Measurements from ENCODE around the gene SEC16A.

SEC16A gene

GRCh38 chr9:136399176-136400037, 83.4 kb downstream of the SEC16A start:
- no peak for DNase-seq (ENCODE audit: low read depth in 2 of 2)

GRCh38 chr9:136398286-136398685, 84.6 kb downstream of the SEC16A start:
- DNase-seq (ENCODE audit: low read depth in 2 of 2): no peak

GRCh38 chr9:136397643-136398042, 85.2 kb downstream of the SEC16A start:
- DNase-seq (ENCODE audit: low read depth in 2 of 2): no peak

DNA sequence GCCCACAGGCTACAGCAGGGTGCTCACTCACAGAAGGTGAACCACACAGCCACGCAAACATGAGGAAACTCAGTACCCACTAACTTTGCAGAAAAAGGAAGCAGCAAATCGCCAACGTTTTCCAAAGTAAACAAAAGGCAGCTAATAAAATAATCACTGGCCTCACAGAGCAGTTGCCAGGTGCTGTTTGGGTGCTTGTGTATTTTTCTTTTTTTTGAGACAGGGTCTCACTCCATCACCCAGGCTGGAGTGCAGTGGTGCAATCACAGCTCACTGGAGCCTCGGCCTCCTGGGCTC, 86.7 kb downstream of the SEC16A start:
- DNase-seq (ENCODE audit: low read depth in 2 of 2): no peak

- no peak for DNase-seq (ENCODE audit: low read depth in 2 of 2)
Measured at GRCh38 chr9:136395345-136396218, 87.3 kb downstream of the SEC16A start.

DNA sequence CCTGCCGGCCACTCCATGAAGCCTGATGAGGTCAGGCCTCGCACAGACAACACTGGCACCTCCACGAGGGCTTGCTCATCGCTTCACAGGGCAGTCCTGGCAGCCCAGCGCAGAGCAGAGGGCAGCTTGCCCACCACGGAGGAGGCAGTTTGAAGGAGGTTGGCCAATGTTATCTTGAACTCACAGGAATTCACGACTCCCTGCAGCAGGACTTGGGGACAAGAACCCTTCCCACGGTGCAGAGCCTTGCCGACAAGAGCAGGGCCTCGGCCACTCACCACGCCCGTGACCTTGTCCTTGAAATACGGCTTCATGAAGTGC, 87.9 kb downstream of the SEC16A start:
- no peak for DNase-seq (ENCODE audit: low read depth in 2 of 2)

GRCh38 chr9:136394312-136395019, 88.4 kb downstream of the SEC16A start:
- DNase-seq (ENCODE audit: low read depth in 2 of 2): no peak

GRCh38 chr9:136393531-136393930, 89.3 kb downstream of the SEC16A start:
- no peak for DNase-seq (ENCODE audit: low read depth in 2 of 2)

DNA sequence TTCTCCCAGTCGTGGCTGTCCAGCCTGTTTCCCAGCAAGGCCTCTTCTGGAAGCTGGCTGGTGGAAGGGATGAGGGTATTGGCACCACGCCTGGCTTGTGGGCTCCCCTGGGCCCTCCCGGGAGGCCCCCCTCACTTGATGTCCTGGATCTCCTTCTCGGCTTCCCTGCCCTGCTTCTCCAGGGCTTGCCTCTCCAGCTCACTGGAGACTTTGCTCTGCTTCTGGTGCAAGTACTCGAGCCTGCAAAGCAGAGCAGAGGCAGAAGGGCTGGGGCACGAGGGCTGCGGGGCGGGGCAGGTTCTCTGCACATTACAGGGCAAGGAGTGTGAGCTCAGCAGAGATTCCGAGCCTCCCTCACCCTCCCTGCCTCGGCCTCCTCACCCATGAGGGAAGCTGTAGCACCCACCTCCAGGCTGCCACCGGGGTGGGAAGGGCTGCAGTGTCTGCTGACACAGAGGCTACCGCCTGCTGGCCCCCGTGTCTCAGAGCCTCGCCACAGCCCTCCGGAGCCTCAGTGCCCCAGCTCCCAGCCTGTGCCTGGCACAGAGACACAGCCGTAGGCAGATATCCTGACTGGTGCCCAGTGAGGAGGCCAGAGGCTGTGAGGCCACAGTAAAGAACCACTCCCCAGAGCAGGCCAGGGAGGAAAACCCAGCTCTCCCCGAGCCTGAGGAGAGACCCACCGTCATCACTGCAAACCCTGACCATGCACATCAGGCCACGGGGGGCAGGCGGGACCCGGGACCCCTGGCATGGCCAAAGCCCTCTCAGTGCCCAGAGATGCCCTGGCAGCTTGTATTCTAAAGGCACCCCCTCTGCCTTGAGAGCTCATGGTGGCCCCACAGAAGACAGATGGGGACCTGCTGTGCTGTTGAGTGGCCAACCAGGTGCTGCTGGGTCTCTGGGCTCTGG, 90.0 kb downstream of the SEC16A start:
- no peak for DNase-seq (ENCODE audit: low read depth in 2 of 2)

DNA sequence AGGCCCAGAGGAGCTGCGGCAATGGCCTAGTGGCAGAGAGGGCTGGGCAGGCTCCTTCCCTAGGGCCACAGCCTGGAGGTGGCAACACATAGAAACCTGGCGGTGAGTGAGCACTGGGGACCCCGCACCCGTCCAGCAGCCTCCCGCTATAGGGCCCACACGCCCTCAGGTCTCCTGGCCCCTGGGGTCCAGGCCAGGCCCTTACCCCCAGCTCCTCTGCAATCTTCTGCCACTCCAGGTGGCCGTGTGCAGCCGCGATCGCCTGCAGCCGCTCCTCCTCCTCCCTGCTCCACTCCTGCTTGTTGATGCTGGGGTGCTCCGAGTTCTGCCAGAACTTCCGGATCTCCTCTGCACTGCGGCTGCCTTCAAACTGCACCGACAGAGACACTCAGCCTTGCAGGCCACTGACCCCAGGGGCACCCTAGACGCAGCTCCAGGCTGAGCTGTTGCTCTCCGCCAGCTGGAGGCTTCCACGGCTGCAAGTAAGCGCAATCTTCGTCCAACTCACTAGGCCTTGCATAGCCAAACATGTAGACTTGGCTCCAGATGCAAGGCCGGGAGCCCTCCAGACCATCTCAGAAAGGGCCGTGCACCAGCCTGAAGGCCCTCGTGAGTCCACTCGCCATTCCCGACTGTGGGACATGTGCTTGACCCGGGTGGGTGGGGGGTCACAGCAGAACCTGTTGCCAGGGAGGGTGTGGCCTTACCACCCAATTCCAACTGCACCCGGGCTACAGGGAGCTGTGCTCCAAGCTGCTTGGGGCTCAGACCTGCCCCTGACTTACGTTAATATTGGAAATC, 90.9 kb downstream of the SEC16A start:
- DNase-seq (ENCODE audit: low read depth in 2 of 2): no peak

Data from stimulated activated CD4-positive, alpha-beta T cell treated with anti-CD3 and anti-CD28 coated beads, Interleukin-4, amount 100 ng/mL, for 48 hours (primary cell).